ENCODE results near the gene SNUPN.

GRCh38 chr15:75589071-75589470, 36.5 kb downstream of the SNUPN start:
- TF ChIP-seq, protein P1, sequence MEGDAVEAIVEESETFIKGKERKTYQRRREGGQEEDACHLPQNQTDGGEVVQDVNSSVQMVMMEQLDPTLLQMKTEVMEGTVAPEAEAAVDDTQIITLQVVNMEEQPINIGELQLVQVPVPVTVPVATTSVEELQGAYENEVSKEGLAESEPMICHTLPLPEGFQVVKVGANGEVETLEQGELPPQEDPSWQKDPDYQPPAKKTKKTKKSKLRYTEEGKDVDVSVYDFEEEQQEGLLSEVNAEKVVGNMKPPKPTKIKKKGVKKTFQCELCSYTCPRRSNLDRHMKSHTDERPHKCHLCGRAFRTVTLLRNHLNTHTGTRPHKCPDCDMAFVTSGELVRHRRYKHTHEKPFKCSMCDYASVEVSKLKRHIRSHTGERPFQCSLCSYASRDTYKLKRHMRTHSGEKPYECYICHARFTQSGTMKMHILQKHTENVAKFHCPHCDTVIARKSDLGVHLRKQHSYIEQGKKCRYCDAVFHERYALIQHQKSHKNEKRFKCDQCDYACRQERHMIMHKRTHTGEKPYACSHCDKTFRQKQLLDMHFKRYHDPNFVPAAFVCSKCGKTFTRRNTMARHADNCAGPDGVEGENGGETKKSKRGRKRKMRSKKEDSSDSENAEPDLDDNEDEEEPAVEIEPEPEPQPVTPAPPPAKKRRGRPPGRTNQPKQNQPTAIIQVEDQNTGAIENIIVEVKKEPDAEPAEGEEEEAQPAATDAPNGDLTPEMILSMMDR (IDR thresholded peaks at IDR 0.05) = no peak
- TF ChIP-seq POLR2A (IDR thresholded peaks at IDR 0.05) = no peak

Data from uterus (tissue), 2 donors.